ENCODE measurements around the gene AMFR.

The AMFR gene

DNA sequence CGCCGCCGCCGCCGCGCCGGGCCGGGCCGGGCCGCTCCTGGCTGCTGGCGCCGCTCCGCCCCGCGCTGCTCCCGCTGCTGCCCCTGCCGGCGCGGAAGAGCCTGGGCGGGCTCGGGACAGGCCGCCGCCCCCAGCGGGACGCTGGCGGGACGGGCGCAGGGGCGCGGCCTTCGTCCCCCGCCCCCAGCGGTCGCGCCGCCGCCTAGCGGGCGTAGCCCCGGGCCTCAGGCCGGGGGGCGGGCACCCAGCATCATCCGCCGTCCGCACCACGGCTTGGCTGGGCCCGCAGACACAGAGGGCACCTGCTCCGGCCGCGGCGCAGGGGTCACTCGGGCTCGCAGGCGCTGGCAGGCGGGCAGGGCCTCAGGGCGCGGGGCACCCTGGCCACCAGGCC lies at the start of gene AMFR:
TSS of gene AMFR (minus strand) at position 107 of the 394 bp plus-strand sequence. CDS start 218 bp downstream, outside the sequence.
- peak; percentile 53 to 68 for DNase-seq

DNA sequence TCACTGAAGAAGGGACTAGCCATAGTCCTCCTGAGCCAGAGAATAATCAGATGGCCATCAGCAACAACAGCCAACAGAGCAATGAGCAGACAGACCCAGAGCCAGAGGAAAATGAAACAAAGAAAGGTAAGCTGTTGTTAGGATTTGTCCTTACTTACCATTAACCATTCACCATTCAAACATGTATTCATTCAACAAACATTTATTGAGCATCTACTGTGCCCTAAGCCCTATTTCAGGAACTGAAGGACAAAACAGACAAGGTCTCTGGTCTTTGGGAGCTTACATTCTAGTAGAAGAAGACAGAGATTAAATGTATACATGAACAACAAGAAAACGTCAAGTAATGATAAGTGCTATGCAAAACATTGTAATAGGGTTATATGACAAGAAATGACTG lies 45.3 kb upstream of the AMFR start:
- no peak for DNase-seq

DNA sequence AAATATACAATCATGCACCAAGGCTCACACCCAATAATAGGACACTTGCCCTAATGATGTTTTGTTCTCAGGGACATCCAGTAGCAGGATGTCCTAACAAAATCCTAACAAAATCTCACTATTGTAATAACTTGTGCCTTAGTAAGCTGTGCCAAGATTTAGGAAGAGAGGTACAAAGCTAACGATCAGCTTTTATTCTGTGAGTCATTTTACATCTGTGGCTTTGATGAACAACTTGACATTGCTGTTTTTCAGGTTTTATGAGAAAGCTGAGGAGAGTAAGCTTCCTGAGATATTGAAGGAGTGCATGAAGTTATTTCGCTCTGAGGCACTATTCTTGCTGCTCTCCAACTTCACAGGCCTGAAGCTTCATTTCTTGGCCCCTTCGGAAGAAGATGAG lies 44.9 kb upstream of the AMFR start:
- DNase-seq = no peak

DNA sequence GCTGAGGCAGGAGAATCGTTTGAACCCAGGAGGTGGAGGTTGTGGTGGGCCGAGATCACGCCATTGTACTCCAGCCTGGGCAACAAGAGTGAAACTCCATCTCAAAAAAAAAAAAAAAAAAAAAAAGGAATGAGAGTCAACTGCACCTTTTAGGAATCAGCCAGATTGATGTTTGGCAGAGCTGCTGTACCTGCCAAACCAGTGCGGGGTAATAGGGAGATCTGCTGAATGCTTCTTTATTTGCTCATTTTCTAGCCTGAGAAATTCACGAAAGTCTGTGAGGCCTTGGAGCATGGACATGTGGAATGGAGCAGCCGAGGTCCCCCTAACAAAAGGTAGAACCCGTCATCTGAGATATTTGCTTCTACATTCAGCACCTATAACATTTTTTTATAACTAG lies 44.4 kb upstream of the AMFR start:
- DNase-seq = no peak

DNA sequence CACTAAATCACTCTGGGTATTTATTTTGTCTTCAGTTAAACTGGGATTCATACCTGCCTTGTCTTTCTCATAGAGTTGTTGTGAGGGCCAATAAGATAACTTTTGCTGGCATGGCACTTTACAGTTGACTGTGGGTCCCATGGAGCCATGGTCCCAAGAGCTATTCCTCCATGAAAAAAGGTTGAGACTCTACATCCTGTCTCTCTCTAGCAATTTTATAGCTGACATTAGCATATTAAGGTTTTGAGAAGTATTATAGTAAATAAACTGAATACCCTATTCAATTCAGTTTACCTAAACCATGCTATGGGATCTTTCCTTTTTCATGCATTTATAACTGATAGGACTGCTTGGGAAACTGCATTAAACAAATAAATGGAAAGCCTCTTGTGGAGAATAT lies 43.5 kb upstream of the AMFR start:
- no peak for DNase-seq

DNA sequence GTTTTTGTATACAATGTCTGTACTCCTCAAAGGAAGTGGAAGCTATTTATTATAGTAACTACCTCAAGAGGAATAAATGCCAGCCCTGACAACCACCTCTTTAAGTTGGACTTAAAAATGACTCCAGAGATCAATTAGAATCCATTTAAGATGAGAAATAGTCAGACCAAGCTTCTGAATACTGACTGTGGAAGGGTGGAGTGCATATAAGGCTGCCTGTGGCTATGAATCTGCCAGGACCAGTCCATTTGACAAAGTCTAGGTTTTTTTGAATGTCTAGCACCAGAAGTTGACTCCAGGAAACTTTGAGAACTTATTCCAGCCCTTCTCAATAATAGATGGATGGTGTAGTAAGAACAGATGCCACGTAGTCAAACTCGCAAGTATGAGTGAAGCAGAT lies 41.0 kb upstream of the AMFR start:
- no peak for DNase-seq

DNA sequence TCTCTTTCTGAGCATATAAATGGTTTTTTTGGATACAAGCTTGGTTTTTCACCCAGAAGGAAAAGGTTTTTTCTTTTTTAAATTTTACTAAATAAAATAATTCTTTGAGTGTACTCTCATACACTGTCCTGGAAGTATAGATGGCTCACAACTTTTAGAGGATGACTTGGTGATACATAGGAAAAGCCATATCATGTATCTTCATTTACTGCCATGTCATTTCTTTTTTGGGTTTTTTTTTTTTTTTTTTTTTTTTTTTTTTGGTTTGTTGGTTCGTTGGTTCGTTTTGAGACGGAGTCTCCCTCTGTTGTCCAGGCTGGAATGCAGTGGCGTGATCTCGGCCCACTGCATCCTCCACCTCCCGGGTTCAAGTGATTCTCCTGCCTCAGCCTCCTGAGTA lies 37.8 kb upstream of the AMFR start:
- no peak for DNase-seq

DNA sequence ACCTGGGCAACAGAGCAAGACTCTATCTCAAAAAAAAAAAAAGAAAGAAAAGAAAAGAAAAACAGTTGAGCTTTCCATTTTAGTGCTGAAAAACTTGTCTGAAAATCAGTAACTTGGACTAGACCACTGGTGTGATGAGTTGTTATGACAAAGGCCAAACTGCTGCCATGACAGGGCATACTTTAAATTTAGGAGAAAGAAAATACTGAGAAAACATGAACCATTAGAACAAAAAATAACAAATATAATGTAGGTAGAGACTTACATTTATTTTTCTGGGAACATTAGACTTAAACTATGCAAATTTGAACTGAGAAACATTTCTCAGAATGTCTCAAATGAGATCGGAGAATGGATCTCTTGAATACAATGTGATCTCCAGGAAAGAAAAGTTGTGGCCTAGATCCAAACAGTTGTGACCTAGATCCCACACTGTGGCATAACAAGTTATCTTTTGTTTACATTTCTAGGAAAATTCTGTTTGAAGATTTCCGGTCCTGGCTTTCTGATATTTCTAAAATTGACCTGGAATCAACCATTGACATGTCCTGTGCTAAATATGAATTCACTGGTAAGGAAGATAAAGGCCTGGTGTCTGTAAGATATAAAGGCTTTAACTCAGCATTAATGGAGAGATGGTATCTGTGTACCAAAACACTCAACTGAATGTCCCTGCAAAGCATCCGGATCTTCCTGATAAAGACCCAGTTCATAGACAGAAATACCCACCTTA lies 36.9 kb upstream of the AMFR start:
- no peak for DNase-seq

DNA sequence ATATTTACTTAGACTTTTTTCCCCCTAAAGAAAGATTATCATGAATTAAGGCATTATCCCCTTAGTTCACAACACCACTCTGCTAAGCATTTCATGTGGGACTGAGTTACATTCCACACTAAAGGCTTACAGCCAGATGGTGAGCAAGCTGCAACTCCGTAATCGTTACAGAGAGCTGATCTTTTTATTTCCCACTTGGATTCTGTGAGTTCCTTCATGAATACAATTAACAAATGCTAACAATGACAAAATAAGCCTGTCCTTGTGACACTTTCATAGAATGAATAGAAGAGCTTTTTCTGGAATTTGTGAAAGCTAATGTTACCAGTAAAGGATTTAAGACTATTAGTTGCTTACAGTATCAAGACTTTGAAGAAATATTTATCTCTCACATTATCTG lies 34.8 kb upstream of the AMFR start:
- no peak for DNase-seq

DNA sequence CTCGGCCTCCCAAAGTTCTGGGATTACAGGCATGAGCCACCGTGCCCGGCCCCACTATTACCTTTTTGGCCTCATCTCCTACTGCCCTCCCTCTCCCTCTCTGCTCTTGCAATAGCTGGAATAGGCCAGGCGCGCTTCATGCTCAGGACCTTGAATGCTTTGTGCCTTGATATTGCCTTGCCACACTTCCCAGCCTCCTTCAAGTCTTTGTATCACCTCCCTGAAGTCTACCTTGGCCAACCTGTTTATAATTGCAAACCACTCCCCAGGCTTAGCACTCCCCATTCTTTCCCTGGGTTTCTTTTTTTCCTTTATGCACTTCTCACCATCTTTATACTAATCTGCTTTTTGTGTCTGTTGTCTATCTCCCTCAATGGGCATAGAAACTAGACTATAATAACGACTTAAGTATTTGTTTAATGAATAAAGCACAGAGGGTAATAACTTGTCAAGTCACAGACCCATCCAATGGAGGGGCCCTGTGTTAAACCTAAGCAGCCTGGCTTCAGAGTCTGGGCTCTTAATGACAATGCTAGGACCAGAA lies 32.7 kb upstream of the AMFR start:
- no peak for DNase-seq

DNA sequence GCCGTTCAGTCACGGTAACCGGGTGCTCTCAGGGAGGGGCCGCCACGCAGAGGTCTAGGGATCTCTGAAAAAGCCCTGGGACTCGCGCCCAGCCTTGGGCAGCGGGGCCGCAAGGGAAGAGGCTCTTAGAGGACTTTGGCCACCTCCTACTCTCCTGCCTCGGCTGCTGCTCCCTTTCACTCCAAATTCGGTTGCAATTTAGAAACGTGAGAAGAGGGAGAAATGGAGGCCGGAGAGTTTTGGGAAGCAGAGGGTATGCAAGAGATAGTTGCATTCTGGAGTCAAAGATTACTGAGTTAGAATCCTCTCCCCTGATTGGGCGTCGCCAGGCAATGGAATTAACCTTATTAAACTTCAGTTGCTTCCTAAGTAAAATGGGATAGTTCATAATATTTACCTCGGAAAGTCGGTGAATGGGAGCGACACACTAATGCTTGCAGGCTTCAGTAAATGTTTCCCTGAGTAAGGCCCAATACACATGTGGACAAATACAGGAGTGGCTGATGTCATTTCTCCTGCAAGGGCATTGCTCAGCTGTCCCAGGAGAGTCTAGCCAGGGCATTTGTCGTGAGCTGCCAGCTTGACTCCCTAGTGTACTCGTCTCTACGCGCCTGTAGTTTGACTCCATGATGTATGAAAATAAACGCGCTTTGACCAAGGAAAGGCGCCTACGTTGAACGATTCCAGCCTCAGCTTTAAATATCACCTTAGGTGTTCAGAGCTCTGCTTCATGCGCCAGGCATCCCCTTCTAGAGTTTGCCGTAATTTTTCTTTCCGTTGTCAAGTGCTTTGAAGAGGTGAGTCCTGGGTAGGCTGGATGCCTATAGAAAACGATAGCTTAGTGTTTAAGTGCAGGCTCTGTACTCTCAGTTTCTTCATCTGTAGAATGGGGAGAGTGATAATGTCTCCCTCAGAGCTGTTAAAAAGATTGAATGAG lies 26.7 kb upstream of the AMFR start:
- DNase-seq = no peak

DNA sequence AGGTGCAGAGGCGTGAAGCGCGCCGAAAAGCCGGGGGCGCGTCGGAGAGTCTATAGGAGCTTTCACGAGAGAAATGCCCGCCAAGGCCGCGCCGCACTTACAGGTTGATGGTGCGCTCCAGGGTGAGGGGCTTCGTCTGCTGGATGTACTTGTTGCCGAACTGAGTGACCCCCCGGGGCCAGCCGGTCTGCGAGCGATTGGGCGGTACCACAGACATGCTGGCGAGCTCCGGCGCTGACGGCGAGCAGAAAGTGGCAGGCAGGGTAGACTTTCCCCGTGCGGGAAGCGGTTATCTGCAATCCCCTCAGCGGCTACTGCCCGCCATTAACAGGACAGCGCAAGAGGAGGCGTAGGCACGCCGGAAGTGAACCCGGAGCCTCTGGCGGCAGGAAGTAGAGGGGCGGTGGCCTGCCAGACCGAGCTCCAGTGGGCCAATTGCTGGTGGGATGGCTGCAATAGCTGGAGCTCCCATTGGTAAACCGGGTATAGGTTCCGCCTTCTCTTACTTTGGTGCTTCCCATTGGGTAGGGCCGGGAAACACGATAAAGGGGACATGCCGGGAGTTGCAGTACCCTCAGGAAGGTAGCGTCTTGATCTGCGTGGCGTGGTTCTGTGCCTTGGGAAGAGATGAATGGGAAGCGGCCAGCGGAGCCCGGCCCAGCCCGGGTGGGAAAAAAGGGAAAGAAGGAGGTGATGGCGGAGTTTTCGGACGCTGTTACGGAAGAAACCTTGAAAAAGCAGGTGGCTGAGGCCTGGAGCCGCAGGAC lies 25.8 kb upstream of the AMFR start, which contains the start of the genes NUDT21 and OGFOD1:
TSS of gene NUDT21 (minus strand) at position 347 of the 767 bp plus-strand sequence. CDS start at position 217, 130 bp downstream.
TSS of gene OGFOD1 (plus strand) at position 569 of the 767 bp plus-strand sequence. CDS start at position 628, 59 bp downstream.
- DNase-seq = peak; percentile 82 to 93

DNA sequence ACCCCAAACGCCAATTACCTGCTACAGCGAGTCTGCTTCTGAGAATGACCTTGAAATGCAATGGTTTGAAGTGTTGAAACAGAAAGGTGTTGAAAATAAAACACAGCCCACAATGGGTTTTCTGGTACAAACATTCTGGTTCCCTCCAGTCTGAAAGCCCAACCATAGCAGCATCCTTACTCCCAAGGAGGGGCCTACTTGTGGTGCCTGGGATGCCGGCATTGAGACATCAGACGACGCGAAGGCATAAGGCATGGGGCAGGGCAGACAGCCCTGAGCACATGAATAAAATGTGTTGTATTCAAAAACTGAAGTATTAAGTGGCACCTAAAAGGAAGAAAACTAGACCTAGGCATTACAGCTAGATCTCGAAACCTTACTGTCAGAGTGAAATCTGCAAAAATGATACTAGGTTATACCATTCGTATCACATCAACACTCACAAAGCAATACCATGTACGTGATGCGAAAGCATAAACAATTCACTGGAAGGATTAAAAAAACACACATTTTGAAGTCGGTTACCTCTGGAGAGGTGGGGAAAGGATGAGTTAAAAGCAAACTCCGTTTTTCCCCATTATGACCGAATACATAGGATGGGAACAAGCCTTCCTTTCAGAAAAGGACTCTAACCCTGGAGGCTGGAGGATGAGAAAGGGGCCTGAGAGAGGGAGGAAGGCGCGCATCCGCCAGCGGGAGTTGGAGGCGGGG lies 25.1 kb upstream of the AMFR start:
- DNase-seq = no peak

DNA sequence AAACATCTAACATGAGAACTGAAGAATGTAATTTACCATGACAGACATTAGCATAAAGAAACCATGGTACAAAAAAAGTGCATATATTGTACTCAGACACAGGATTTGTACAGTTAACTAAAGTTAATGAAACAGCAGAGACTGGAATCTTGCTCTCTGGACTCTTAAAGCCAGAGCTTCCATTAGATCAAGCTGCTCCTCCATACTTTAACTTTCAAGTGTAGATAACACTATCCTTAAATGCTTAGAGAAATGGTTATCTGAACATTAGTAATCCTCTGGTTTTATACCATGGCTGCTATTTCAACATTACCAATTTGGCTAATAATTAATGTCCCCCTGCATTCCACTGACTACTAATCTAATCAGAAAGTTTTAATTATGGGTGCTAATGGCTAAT lies 22.7 kb upstream of the AMFR start:
- DNase-seq = no peak

DNA sequence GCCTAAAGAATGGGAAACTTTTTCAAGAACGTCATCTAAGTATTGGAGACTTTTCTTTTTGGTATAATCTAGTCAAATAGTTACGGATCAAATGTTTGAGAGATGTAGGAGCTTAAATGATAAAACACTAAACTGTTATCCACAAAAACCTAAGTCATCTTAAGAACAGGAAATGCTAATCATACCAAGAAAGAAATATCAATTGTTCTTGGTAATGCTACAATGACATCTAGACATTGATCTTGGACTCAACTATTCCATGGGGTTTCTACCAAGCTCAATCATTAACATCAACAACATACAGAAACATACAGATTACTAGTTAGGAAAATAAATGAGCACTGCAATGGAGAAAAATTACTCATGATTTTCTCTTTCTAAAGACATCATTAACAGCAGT lies 21.9 kb upstream of the AMFR start:
- DNase-seq = no peak

DNA sequence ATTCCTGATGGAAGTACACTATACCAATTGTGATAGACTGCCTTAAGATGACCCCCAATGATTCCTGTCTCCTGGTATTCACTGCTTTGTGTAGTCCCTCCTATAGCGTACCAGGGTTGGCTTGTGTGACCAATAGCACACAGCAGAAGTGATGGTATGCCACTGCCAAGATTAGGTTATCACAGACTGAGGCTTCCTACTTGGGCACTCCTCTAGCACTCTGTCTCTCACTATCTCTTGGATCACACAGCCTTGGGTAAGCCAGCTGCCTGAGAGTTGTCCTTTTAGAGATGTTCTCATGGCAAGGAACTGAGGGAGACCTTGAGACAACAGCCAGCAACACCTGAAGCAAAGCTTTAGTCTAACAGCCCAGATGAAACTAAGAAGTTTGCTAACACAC lies 12.7 kb upstream of the AMFR start:
- DNase-seq = no peak

DNA sequence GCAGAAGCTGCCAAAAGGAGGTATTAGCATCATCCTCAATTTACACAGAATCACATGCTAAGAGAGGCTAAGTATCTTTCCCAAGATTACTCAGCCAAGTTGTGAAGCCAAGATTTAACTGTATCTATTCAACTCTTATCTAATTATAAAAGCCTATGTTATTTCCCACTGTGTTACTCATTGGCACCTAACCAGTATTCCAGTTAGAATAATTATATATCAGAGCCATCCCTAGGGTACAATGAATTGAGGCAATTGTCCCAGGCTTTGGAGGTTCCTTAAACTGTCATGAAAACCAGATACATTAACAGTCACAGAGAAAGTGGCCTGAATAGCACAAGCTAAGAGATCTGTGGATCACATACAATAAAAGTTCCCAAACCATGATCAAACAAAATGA lies 10.9 kb upstream of the AMFR start:
- no peak for DNase-seq

DNA sequence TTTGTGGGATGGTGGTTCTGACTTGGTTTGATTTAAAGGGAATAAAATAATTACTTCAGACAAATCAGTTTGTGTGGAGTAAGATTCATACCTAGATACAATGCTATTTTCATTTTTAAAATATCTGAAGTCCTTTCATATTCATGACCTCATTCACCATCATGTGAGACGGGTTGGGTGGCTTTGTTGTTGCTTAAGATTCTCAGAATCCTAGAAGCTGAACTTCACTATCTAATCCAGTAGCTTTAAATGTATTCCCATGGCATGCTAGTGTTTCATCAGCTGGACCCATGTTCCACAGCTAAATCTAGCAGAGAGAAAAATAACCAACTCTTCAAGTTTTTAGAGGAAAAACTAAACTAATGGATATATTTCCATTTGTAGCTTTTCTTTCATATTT lies 2.7 kb upstream of the AMFR start:
- no peak for DNase-seq

DNA sequence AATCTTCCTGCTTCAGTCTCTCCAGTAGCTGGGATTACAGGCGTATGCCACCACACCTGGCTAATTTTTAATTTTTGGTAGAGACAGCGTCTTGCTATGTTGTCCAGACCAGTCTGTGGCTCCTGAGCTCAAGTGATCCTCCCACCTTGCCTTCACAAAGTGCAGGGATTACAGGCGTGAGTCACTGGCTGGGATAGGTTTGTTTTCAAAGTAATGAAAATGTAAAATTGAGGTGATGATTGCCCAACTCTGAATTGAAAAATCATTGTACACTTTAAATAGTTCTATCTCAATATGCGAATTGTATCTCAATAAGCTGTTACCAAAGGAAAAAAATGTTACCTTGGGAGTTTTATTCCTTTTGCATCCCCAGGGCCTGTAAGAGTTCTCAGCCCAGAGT lies 1.2 kb upstream of the AMFR start:
- no peak for DNase-seq

DNA sequence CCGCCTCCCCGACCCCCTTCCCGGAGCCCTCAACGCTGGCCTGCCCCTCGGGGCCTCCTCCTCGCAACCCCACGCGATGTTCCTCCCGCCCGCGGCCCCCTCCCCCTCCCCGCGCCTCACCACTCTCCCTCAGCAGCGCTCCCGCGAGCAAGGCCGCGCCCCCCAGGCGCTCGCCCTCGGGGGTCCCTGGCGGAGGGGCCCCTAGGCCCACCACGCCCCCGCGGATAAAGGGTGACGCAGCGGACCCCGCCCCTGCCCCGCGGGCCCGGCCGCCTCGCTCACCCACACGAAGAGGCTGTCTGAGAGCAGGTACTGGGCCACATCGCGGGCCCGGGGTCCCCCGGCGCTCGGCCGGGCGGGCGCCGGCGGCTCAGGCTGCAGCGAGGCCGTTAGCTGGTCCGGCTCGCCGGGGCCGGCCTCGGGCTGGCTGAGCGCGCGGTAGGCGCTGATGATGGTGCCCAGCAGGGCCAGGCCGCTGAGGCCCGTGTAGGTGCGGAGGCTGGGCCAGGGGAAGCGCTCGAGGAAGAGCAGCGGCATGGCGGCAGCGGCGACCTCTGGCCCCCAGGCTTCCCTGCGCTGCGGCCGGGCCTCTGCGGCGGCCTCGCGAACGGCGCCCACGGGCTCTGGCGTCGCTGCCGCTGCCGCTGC lies 430 bp downstream of the AMFR start:
- peak; percentile 33 to 39 for DNase-seq

DNA sequence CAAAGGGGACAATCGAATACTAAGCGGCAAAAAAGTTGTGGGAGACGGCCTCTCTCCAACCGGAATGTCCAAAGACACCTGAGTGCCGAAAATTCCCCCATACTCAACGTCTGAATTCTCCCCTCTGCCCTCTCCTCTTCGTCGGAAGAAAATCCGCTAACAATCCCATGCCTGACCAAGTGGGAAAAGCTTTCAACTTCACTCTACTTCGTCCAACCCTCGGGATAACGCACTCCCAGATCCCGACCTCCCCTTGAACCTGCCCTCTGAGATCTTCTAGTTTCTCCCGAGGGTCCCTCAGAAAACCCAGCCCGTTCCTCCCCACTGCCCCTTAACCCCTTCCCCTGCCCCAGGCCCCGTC lies 961 bp downstream of the AMFR start:
- DNase-seq = no peak

All from stimulated activated CD4-positive, alpha-beta T cell treated with anti-CD3 and anti-CD28 coated beads, Interleukin-4, amount 100 ng/mL, for 4 hours (primary cell).